PFSK-1 (cell line): Measurements from ENCODE around the gene ELAC1.

Source experiments
- FOXP2 ChIP-seq: optimal IDR thresholded peaks from 2 replicates; pipeline ENCODE3; 2011; ENCODE audit warnings: borderline replicate concordance, control low read depth, inconsistent platforms; ENCODE audit not compliant: insufficient read depth; ENCODE audit errors: extremely low read length, extremely low read depth
- POLR2AphosphoS5 ChIP-seq: IDR thresholded peaks from 2 replicates; pipeline ENCODE4 v1.6.1; 2012; ENCODE audit warnings: low read depth, mild to moderate bottlenecking, control low read depth, low read length, moderate library complexity
- REST ChIP-seq, 2 experiments: IDR thresholded peaks; 2 replicates each; pipeline versions ENCODE4 v1.6.1 to v1.8.0; 2011 to 2012; ENCODE audit warnings: low read depth in 2 of 2, low read length in 2 of 2, control low read depth in 1 of 2, inconsistent platforms in 1 of 2, mild to moderate bottlenecking in 1 of 2, moderate library complexity in 1 of 2; ENCODE audit not compliant: insufficient read depth in 1 of 2
- SIN3A ChIP-seq: IDR thresholded peaks from 2 replicates; pipeline ENCODE4 v1.6.1; 2012; ENCODE audit warnings: mild to moderate bottlenecking, low read length, moderate library complexity, borderline replicate concordance; ENCODE audit not compliant: insufficient read depth
- TAF1 ChIP-seq: IDR thresholded peaks from 2 replicates; pipeline ENCODE4 v1.6.1; 2012; ENCODE audit warnings: low read length, control low read depth, borderline replicate concordance; ENCODE audit not compliant: insufficient read depth

The ELAC1 gene

GRCh38 chr18:50970006-50970405, 2.2 kb downstream of the ELAC1 start:
- TF ChIP-seq SIN3A = no peak

- no peak for TF ChIP-seq SIN3A
- TF ChIP-seq REST (IDR thresholded peaks at IDR 0.05; ENCODE audit: insufficient read depth in 1 of 2, low read depth in 2 of 2, low read length in 2 of 2) = no peak
- TF ChIP-seq POLR2AphosphoS5 = no peak
- no peak for TF ChIP-seq TAF1
- no peak for TF ChIP-seq FOXP2
These were observed 5.7 kb downstream of the ELAC1 start for GRCh38 chr18:50973367-50974126.

GRCh38 chr18:50977037-50977760, 9.4 kb downstream of the ELAC1 start:
- TF ChIP-seq TAF1 (no peak), SIN3A (no peak), FOXP2 (no peak)

- TF ChIP-seq REST (IDR thresholded peaks at IDR 0.05; ENCODE audit: insufficient read depth in 1 of 2, low read depth in 2 of 2, low read length in 2 of 2) (no peak), FOXP2 (no peak), SIN3A (no peak), TAF1 (no peak), POLR2AphosphoS5 (no peak)
These were observed 13.5 kb downstream of the ELAC1 start for GRCh38 chr18:50981381-50981780.

GRCh38 chr18:50982086-50982801, 14.4 kb downstream of the ELAC1 start:
- TF ChIP-seq REST (IDR thresholded peaks at IDR 0.05; ENCODE audit: insufficient read depth in 1 of 2, low read depth in 2 of 2, low read length in 2 of 2) (no peak), SIN3A (no peak), TAF1 (no peak), POLR2AphosphoS5 (no peak), FOXP2 (no peak)
